Stimulated activated CD8-positive, alpha-beta memory T cell treated with anti-CD3 and anti-CD28 coated beads, Interleukin-12 subunit alpha, Interleukin-12 subunit beta, amount 100 ng/mL, for 4 hours (primary cell): ENCODE measurements around the gene PCBD2.
"Not testable (repeated sequence)": the region's sequence is repeated elsewhere in the genome, so short reads cannot be mapped to it uniquely, and the experiment has no call there.

Experiments used
- DNase-seq: peaks from one replicate; pipeline ENCODE4 v3.0.0-alpha.2; 2020; ENCODE audit warnings: low read depth

PCBD2 gene

DNA sequence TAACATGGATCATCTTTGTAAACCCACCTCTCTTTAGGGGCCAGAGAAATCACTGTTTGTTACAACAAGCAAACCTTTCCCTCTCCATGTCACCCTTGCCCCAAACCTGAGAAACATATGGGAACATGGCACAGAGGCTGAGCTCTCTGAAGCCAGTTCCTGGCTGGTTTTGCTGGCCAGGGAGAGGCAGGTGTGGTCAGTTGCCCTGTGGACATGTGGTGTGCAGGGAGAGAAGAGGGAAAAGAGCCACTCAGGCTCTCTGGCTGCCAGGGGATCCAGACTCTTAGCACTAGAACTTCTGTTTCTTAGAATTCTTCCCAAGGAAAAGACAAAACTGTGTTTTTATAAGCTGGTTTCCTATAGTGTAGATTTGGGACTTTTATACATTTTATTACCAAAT lies 58.2 kb downstream of the PCBD2 start:
- no peak for DNase-seq

DNA sequence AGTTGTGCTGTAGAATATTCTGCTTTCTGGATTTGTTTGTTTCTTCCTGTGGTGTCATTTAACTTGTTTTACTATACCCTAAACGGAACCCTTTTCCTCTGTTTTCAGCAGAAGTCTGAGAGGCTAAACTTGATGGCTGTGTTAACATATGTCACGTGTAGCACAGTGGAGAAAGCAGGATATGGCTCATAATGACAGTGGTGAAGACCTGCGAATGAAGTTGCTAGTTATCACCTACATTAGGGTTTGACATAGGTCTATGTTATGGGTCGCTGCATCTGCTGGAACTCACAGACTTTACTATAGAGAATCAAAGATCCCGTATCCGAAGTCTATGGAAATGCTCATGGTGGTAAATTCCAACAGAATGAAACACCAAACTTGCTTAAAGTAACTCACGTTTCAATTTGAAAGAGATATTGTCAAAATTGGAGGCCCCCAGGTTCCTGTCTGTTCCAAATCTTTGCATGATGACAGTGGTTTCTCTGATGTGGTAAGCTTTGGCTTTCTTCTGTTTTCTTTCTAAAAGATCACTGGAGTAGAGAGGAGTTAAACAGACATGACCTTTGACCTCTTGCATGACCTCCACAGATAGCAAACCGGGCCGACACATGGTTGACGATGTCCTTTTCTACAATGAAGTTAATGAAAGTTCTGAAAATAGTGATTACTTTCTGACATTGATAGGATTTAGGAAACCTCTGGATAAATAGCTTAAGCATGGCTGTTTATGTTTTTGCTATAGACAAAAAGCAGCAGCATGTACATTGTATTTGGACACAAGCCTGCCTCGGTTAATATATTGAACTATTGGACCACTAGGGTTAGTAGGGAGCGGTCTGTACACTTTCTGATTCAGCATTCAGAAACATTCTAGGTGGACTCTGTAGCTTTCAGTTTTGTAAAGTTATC lies 59.7 kb downstream of the PCBD2 start:
- DNase-seq = no peak

DNA sequence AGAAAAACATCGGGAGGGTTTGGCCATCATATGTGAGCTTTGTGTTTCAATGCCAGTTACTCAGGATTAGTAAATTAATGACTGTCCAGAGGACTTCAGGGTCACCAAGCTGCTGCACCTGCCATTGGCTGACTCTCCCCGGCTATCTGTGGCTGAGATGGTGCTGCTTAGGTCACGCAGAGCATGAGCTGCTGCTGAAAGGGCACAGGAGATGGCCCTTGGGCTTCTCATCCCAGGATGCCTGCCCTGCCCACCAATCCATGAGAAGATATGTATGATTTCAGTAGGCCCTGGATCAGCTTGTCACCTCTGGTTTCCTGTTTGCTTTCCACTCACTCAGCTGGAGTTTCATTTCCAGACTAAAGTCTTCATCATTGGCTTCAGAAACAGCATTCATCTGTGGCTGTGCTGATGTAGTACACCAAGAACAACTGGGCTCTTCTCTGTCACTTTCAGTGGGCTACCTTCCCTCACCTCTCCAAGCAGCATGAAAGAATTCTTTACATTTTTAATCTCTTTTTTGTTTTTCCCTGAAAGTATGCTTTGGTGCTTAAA lies 60.4 kb downstream of the PCBD2 start:
- no peak for DNase-seq

DNA sequence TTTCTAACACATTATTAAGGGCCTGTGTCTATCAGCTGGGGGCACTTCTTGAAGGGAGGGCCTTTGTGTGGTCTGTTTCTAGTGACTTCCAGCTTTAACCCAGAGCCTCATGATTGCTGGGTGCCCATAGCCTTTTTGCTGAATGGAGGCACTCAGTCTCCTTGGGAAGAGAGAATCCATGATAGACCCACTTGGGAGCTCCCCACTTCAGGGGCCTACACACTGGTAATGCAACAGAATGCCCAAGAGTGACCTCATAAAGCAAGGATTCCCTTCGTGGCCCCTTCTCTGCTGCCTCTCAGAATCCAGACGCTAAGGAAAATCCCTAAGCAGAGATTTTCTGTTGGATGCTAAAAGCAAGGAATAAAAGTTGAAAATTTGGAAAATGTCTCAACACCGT lies 62.7 kb downstream of the PCBD2 start, which contains the start of gene CATSPER3:
Gene CATSPER3, plus strand, starts transcription at position 301 of the 400 bp plus-strand sequence. Its CDS starts 85 bp downstream, at position 386.
- DNase-seq = no peak

DNA sequence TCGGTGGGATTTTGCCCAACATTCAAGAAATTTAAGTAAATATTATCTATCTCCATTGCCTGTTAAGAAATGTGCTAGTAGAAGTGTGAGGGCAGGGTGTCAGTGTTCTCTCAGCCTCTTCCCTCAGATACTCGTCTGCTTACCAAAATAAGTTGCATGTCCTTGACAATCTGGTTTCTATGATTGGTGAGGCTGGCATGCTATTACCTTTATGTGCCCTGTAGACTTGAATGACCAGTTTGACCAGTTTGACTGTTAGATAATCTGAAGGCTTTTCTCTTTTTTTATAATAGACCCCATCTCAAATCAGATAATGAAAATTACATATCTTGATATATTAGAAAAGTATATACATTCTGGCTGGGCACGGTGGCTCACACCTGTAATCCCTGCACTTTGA lies 63.1 kb downstream of the PCBD2 start:
- no peak for DNase-seq

DNA sequence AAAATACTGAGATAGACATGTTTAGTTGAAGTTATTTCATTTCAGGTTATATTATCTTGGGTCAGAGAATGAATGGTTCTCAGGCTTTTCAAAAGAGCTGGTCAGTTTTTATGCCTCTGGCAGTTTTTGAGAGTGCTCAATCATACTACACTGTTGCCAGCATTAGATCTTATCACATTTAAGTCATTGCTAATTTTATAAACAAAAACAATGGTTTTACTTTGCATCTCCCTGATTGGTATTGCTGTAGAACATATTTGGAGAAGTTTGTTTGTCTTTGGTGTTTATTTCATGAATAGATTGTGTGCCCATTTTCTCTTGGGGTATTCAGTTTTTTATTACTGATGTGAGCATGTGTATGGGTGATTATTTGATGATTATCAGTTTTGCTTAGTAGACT lies 64.2 kb downstream of the PCBD2 start:
- DNase-seq = no peak

DNA sequence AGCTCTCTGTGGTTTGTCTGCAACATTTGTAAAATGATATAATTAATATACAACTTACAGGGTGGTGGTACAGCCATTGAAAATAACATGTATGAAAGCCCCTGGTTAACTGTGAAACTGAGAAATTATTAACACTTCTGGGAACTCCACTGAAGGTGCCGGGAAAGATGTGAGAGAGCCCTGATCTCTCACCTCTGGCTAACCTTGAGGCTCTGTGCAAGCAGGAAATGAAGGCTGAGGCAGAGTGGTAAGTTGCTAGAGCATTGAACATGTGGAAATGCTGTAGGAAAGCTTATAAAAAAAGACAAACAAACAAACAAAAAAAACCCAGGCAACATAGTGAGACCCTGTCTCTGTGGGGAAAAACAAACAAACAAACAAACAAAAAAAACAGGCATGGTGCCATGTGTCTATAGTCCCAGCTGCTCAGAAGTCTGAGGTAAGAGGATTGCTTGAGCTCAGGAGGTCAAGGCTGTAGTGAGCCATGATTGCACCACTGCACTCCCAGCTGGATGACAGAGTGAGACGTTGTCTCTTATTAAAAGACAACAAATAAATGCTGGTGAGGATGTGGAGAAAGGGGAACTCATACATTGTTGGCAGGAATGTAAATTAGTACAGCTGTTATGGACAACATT lies 70.3 kb downstream of the PCBD2 start:
- DNase-seq = no peak

DNA sequence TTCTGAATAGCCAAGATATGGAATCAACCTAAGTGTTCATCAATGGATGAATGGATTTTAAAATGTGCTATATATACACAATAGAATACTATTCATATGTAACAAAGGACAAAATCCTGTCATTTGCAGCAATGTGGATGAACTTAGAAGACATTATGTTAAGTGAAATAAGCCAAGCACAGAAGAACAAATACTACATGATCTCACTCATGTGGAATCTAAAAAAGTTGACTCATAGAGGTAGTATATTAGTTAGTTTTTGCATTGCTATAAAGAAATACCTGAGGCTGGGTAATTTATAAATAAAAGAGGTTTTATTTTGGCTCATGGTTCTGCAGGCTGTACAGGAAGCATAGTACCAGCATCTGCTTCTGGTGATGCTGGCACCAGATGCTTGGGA lies 70.9 kb downstream of the PCBD2 start:
- no peak for DNase-seq

DNA sequence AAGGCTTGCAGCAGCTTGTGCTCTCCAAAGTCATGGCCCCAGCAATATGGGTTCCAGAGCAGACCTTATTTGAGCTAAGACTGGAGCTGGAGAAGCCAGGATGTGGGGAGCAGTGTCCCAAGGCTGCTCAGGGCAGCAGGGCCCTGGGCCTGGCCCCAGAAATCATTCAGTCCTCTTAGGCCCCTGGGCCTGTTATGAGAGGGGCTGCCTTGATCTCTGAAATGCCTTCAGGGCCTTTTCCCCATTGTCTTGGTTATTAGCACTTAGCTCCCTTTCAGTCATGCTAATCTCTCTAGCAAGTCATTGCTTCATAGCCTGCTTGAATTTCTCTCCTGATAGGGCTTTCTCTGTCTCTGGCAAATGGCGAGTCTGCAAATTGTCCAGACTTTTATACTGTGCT lies 71.9 kb downstream of the PCBD2 start:
- no peak for DNase-seq

DNA sequence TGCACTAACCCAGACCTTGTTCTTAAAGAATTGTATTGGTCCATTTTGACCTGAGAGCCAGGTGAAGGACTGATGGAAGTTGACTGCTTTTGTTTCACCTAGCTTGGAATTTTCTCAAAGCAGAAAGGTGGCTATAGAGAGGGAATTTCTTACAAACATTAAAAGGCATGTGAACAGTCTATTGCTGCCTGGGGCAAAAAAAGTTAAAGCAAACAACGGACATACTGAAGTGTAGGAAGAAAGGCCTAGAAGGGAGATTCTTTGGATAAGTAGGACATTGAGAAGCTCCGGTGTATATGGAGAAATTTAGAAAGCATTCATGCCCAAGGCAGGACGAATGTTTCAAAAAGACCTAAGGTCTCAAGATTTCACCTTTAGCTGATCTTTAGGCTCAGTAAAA lies 74.5 kb downstream of the PCBD2 start:
- DNase-seq = no peak

DNA sequence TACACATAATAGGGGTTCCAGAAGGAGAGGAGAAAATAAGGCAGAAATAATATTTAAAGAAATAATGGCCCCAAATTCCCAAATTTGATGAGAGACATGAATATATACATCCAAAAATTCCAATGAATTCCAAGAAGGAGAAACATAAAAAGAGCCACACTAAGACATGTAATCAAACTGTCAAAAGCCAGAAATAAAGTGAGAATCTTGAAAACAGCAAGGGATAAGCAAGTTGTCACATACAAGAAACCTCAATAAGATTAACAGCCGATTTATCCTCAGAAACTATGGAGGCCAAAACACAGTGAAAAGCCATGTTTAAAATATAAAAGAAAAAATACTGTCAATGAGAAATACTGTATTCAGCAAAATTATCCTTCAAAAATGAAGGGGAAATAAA lies 77.3 kb downstream of the PCBD2 start:
- DNase-seq = no peak

DNA sequence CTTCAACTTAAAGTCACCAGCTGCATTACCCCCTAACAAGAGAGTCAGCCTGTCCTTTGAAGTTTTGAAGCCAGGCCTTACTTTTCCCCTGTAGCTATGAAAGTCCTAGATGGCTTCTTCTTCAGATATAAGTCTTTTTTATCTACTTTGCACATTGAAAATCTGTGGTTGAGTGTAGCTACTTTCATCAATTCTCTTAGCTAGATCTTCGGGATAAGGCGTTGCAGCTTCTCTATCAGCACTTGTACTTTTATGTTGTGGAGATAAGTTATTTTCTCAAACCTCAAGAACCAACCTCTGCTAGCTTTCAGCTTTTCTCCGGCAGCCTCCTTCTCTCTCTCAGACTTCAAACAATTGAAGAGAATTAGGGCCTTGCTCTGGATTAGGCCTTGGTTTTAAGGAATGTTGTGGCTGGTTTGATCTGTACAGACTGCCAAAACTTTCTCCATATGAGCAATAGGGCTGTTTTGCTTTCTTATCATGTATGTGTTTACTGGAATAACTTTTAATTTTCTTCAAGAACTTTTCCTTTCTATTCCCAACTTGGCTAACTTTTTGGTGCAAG lies 84.4 kb downstream of the PCBD2 start:
- DNase-seq = no peak

DNA sequence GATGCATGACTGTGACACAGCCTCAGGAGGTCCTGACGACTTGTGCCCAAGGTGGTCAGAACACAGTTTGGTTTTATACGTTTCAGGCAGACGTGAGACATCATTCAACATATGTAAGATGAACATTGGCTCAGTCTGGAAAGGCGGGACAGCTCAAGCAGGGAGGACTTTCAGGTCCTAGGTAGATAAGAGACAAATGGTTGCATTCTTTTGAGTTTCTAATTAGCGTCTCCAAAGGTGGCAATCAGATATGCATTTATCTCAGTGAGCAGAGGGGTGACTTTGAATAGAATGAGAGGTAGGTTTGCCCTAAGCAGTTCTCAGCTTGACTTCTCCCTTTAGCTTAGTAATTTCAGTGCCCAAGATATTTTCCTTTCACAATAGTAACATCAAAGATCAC lies 85.3 kb downstream of the PCBD2 start:
- DNase-seq = not testable (repeated sequence)

DNA sequence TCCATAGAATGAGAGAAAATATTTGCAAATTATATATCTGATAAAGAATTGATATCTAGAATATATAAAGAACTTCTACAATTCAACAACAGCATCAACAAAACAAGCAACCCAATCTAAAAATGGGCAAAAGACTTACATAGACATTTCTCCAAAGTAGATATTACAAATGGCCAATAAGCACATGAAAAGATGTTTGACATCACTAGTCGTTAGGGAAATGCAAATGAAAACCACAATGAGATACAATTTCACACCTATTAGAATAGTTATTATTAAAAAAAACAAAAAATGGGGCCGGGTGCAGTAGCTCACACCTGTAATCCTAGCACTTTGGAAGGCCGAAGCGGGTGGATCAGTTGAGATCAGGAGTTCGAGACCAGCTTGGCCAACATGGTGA lies 87.2 kb downstream of the PCBD2 start:
- no peak for DNase-seq

DNA sequence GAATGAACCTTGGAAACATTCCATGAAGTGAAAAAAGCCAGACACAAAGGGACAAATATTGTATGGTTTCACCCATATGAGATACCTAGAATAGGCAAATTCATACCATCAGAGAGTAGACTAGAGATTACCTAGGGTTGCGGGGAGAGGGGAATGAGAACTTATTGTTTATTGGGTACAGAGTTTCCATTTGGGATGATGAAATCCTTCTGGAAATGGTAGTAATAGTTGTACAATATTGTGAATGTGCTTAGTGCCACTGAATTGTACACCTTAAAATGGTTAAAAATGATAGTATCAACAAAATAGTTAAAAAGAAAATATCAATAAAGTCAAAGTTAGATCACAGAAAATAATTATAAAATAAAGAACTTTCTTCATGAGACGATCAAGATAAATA lies 88.2 kb downstream of the PCBD2 start:
- no peak for DNase-seq

DNA sequence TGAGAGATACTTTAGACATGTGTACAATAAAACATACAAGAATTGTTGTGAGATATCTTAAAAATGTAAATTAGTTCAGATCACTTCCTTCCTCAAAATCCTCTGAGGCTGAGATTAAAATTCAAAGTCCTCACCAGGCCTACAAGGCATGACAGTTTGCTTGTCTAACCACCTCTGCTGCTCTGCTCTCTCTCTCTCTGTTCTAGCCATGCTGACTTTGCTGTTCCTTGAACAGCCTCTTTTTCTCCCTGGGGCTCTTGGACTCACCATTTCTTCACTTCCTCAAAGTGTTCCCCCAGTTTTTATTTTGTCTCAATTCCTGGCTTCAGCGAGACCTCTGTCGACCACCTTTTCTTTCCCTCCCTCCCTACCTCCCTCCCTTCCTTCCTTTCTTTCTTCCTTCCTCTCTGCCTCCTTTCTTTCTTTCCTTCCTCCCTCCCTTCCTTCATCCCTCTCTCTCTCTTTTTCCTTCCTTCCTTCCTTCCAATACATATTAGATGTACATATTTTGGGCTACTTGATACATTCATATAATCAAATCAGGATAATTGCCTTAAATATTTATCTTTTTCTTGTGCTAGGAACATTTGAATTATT lies 89.7 kb downstream of the PCBD2 start:
- no peak for DNase-seq

DNA sequence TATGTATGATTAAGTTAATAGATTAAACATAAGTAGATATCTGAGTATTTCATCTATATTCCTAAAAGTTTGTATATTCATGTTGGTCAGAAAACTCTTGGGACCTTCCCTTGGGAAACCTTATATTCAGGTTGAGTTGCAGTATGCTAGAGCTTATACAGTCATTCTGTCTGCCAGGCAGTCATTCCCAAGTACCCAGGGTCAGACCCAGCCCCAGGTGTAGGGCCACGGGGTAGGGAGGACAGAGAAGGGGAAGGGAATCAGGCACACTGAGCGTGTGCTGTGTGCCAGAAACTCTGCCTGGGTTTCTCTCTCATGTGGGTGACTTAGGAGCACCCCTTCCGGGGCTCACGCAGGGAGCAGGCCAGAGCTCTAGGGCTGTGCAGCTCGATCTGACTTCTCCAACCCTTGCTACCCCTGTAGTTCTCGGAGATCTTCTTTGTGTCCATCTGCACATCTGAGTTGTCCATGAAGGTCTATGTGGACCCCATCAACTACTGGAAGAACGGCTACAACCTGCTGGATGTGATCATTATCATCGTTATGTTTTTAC lies 91.0 kb downstream of the PCBD2 start:
- no peak for DNase-seq

DNA sequence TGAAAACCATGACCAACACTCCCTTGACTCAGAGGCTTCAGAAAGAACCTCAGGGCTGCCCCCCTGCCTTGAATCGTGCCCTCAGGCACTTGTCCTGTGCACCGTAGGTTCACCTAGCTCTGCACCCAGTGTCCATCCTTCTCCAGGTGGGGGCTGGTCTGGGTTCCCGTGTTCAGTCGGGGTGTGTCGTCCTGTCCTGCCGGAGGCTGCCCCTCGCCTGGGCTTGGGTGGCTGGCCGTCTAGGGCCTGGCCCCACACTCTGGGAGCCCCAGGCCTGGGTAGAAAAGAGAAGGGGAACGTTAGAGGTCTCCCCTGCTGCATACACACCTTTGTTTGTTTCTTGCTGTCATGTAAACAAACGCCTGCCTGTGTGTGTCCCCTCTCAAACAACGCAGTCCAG lies 92.1 kb downstream of the PCBD2 start:
- DNase-seq = no peak

DNA sequence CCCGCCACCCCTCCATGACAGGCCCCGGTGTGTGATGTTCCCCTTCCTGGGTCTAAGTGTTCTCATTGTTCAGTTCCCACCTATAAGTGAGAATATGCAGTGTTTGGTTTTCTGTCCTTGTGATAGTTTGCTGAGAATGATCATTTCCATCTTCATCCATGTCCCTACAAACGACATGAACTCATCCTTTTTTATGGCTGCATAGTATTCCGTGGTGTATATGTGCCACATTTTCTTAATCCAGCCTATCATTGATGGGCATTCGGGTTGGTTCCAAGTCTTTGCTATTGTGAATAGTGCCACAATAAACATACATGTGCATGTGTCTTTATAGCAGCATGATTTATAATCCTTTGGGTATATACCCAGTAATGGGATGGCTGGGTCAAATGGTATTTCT lies 93.1 kb downstream of the PCBD2 start:
- DNase-seq = not testable (repeated sequence)

DNA sequence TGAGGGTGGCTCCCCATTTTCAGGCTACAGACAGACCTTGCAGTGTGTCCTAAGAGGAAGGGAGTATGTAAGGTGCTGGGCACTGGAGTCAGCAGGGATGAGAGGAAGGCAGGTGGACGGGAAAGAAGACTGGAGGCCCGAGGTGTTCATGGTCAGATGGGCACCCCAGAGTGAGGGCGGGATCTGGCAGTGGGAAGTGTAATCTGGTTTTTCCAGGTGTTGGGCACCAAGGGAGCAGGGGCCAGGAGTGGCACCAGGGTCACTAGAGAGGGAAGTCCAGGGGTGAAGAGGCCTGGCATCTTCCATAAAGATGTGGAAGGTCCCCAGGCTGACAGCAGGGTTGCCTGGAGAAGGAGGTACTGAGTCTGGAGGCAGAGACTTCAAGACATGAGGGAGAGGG lies 99.4 kb downstream of the PCBD2 start:
- no peak for DNase-seq

DNA sequence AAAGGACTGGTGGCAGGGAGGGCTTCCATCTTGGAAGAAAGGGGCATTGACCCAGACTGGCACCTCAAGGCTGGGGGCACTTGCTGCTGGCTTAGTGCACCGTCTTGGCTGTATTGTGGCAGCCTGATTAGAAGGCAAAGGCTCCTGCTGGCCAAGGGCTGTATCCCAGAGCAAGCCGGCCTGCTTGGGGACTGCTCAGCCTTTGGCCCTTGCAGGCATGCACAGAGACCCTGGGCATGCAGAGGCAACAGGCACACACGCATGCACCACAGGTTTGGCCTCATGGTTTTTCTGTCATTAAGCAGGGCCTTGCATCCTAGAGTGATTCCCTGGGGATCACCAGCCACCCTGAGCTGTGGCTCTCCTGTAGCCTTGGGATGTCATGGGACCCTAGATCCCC lies 100.1 kb downstream of the PCBD2 start:
- no peak for DNase-seq

DNA sequence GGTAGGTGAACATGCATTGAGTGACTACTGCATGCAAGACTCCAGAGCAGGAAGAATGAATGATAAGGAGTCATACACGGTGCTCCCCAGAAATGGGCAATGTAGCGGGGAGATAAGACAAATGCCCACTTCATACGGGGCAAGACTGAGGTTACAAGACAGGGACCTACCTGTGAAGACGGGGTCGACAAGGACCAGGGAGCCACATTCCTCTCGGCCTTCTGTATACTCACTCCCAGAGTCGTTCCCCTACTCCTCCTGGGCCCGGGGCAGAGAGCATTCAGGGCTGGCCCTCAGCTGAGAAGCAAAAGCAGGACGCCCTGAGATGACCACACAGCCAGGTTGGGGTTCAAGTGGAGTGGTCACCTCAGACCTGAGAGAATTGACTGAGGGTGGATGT lies 102.4 kb downstream of the PCBD2 start:
- DNase-seq = no peak
